HUES64 (cell line): ENCODE results near the gene CRYAA.
"Not testable (repeated sequence)": the region's sequence is repeated elsewhere in the genome, so short reads cannot be mapped to it uniquely, and the experiment has no call there.

Source experiments
- H3K27ac ChIP-seq: 2 replicates; pipeline ENCODE4 v1.7.0; 2013; ENCODE audit warnings: low read depth, low read length, inconsistent platforms
- H3K27me3 ChIP-seq: 2 replicates; pipeline ENCODE4 v1.6.1; 2013; ENCODE audit warnings: mild to moderate bottlenecking, low read length; ENCODE audit not compliant: insufficient read depth
- H3K36me3 ChIP-seq: 2 replicates; pipeline ENCODE4 v1.6.1; 2013; ENCODE audit warnings: mild to moderate bottlenecking, low read length; ENCODE audit not compliant: insufficient read depth
- H3K4me1 ChIP-seq: 2 replicates; pipeline ENCODE4 v1.6.1; 2013; ENCODE audit warnings: mild to moderate bottlenecking, low read length, moderate library complexity; ENCODE audit not compliant: insufficient read depth
- H3K4me3 ChIP-seq: 2 replicates; pipeline ENCODE4 v1.5.1; 2013; ENCODE audit warnings: mild to moderate bottlenecking, low read length, moderate library complexity
- H3K9ac ChIP-seq: 2 replicates; pipeline ENCODE4 v1.6.1; 2013; ENCODE audit warnings: mild to moderate bottlenecking, low read depth, low read length
- H3K9me3 ChIP-seq: 2 replicates; pipeline ENCODE4 v1.6.1; 2013; ENCODE audit warnings: low read depth, low read length; ENCODE audit not compliant: insufficient read depth
- WGBS: fragments of 150-250, 120-280 bp; methylation state at CpG from one replicate; pipeline ENCODE4 v1.1.7; 2013; ENCODE audit warnings: missing lambda C conversion rate; 5-methylcytosine and 5-hydroxymethylcytosine counted together

The CRYAA gene

GRCh38 chr21:43162708-43163205 is 6.1 kb upstream of the CRYAA start:
- no CpG with 5 or more reads among the region's 9 CpGs for WGBS
- H3K27me3 ChIP-seq, H3K36me3 ChIP-seq: not testable (repeated sequence)

GRCh38 chr21:43164823-43165222 is 4.0 kb upstream of the CRYAA start:
- not testable (repeated sequence) for H3K27me3 ChIP-seq, H3K4me3 ChIP-seq, H3K36me3 ChIP-seq, H3K27ac ChIP-seq, H3K4me1 ChIP-seq, H3K9ac ChIP-seq, H3K9me3 ChIP-seq
- WGBS: no CpG with 5 or more reads among the region's 3 CpGs

More at GRCh38 chr21:43162708-43163205, 6.1 kb upstream of the CRYAA start:
- not testable (repeated sequence) for H3K27ac ChIP-seq, H3K9me3 ChIP-seq, H3K4me3 ChIP-seq, H3K4me1 ChIP-seq, H3K9ac ChIP-seq

GRCh38 chr21:43165734-43166133 is 3.1 kb upstream of the CRYAA start:
- not testable (repeated sequence) for H3K4me3 ChIP-seq, H3K4me1 ChIP-seq, H3K27ac ChIP-seq, H3K27me3 ChIP-seq, H3K36me3 ChIP-seq, H3K9ac ChIP-seq, H3K9me3 ChIP-seq
- no CpG with 5 or more reads among the region's 15 CpGs for WGBS

DNA sequence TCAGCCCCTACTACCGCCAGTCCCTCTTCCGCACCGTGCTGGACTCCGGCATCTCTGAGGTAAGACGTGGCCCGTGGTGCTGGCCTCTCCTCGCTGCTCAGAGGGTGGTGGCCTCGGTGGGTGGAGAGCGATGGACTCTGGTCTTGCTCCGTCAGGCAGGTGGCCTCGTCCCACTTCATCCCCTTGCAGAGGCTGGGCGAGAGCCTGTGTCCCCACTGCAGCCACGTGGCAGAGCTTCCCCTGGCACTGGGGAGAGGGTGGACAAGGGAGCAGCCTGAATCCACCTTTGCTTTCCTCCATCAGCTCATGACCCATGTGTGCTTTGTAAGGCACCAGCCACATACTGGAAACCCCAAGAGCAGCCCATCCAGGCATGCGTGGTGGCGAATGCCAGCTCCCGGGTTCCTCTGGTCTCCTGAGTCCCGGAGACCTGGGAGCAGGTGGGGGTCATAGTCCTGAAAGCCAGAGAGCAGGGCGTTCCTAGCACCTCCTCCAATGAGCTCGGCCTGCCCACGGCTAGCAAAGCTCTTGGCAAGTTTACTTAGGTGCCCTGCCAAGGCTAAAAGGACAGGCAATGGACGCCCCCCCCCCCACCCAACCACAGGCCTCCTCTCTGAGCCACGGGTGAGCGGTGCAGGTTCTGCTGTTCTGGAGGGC is 550 bp downstream of the CRYAA start:
- not testable (repeated sequence) for H3K4me3 ChIP-seq, H3K4me1 ChIP-seq, H3K9me3 ChIP-seq, H3K27me3 ChIP-seq, H3K9ac ChIP-seq, H3K27ac ChIP-seq, H3K36me3 ChIP-seq
- no CpG with 5 or more reads among the region's 23 CpGs for WGBS

GRCh38 chr21:43169891-43170290 is 1.1 kb downstream of the CRYAA start:
- H3K9ac ChIP-seq, H3K4me1 ChIP-seq, H3K36me3 ChIP-seq, H3K27ac ChIP-seq, H3K4me3 ChIP-seq, H3K27me3 ChIP-seq, H3K9me3 ChIP-seq: not testable (repeated sequence)
- WGBS: no CpG with 5 or more reads among the region's 10 CpGs

DNA sequence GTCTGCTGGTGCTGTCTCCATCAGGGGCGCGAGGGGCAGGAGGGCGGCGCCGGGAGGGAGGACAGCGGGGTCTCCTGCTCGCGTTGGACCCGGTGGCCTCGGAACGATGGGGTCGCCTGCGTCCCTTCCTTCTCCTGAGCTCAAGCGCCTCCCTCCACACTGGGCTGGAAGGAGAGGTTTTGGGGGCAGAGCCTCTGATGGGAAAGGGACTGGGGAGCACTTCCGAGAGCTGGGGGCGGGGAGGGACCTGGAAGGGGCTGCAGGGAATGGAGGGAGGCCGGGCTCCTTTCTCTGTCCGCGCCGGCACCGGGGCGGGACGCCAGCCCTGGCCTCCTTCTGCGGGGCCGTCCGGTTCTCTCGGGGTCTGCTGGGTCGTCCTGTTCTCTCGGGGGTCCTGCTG is 4.0 kb downstream of the CRYAA start:
- no CpG with 5 or more reads among the region's 29 CpGs for WGBS
- H3K27me3 ChIP-seq: not testable (repeated sequence)

DNA sequence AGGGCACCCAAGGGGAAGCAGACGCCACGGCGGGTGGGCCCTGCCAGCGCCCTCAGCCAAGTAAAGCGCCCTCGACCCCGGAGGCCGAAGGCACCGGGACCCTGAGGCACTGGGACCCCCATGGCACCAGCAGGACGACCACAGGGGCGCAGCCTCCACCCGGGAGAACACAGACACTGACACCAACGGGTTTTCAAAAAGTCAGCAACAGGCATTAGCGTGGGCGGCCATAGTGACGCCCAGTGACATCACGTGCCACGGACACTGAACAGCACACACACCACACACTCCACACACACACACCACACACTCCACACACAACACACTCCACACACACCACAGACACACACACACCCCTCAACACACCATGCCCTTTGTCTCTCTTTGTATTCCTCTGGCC is 4.6 kb downstream of the CRYAA start:
- not testable (repeated sequence) for H3K9ac ChIP-seq, H3K4me1 ChIP-seq, H3K27ac ChIP-seq, H3K27me3 ChIP-seq, H3K9me3 ChIP-seq, H3K4me3 ChIP-seq, H3K36me3 ChIP-seq
- no CpG with 5 or more reads among the region's 18 CpGs for WGBS

More for the DNA sequence above, 4.0 kb downstream of the CRYAA start:
- not testable (repeated sequence) for H3K9me3 ChIP-seq, H3K9ac ChIP-seq, H3K4me1 ChIP-seq, H3K36me3 ChIP-seq, H3K4me3 ChIP-seq, H3K27ac ChIP-seq

DNA sequence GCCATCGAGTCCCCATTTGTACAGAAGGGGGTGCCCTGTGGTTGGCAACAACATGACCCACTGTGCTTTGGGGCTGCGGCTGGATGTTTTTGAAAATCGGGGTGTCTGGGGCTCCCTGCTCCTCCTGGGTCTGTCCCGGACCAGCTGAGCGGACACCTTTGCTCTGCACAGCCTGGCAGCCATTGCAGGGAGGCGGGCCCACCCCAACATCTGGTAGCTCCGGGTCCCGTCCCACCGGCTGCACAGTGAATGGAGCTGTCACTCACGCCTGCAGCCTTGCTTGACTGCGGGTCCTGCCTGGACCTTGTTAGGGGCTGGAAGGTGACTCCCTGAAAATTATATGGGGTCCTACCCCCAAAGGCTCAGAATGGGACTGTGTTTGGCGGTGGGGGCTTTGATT is 5.1 kb downstream of the CRYAA start:
- not testable (repeated sequence) for H3K36me3 ChIP-seq, H3K9ac ChIP-seq, H3K4me3 ChIP-seq, H3K27me3 ChIP-seq, H3K9me3 ChIP-seq, H3K4me1 ChIP-seq, H3K27ac ChIP-seq
- 100% methylated on average over 1 of the region's 12 CpGs for WGBS

DNA sequence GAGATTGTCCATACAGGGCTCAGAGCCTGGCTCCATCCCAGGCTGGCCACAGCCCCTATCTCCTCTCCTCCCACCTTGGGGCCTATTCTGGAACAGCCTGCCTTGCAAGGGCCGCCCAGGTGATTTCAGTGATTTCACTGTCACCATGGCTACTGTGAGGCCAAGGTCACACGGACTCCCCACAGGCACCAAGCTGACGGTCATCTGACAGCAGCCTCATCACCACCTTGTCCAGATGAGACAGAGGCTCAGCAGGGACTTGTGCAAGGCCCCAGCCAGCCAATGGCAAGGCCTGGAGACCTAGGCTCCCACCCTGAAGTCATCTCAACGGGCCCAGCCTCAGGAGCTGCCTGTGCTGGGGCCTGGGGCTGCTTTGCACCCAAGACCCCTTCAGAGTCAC is 6.2 kb downstream of the CRYAA start:
- not testable (repeated sequence) for H3K27ac ChIP-seq, H3K9ac ChIP-seq, H3K4me1 ChIP-seq, H3K36me3 ChIP-seq, H3K27me3 ChIP-seq, H3K4me3 ChIP-seq, H3K9me3 ChIP-seq
- WGBS: no CpG with 5 or more reads among the region's 4 CpGs

DNA sequence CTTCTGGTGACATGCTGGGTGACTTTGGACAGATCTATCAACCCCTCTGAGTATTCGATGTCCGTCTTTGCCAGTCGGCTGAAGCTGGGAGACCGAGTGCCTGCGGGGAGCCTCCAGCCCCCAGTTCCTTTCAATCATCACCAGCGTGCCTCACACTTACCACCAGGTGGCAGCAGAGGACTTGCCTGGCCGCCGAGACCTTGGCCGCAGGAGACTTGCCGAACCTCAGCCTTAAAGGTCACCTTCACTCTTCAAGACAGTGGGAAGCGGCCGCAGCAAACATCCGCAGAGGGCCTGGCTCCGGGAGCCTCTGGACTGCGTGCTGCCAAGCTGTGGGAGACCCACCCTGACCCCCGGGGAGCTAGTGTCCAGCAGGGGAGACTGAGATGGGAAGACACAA is 7.8 kb downstream of the CRYAA start:
- no CpG with 5 or more reads among the region's 16 CpGs for WGBS
- H3K27ac ChIP-seq, H3K4me1 ChIP-seq, H3K9ac ChIP-seq, H3K27me3 ChIP-seq, H3K36me3 ChIP-seq, H3K9me3 ChIP-seq, H3K4me3 ChIP-seq: not testable (repeated sequence)

DNA sequence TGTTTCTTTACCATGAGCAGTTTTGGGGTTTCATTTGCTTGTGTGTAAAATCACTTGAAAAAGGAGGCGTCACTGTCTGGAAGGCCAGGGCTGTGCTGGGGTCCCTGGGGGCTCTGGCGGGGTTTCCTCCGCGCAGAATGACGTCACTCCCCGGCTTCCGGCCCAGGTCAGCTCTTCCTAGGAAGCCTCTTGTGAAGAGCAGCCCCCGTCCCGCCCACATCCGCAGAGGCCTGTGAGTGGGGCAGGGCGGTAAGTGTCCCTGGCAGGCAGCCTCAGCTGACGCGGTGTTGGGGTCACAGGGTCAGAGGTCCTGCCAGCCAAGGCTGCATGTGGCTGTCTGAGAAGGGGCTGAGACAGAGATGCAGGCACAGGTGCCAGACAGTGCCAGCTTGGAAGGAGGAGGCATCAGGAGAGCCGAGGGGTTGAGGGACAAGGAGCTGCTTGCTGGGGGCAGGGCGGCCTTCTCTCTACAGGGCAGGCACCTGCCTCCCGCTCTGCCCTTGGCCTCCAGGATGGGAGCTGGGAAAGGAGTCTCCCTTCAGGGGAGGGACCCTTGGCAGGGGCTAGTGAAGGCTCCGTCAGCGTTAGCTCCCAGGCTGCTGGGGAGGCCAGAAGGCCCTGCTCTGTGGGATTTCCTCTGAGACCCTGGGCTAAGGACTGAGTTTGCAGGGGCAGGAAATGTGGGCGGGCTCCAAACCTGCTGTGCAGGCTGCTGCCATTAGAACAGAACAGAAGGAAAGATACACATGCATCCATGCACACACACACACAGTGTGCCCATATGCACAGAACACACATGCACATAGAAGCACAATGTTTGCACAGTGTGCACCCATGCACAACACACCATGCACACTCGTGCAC is 8.5 kb downstream of the CRYAA start:
- H3K4me1 ChIP-seq, H3K27me3 ChIP-seq, H3K27ac ChIP-seq, H3K9me3 ChIP-seq, H3K9ac ChIP-seq, H3K4me3 ChIP-seq, H3K36me3 ChIP-seq: not testable (repeated sequence)
- WGBS: no CpG with 5 or more reads among the region's 20 CpGs
